Tibial artery (tissue), 4 donors: ENCODE data around the gene CTIF.

Experiments used
- DNase-seq, 2 donors: peaks; one replicate each; pipeline ENCODE4 v3.0.0-alpha.2; 2019
- H3K27ac ChIP-seq, 2 donors: fragments of 200-600 bp; sonication (generic) in 1 of 2; 1 replicate in 1 of 2; 2 replicates in 1 of 2; pipeline ENCODE4 v1.5.1; 2018 to 2019; ENCODE audit warnings: mild to moderate bottlenecking in 1 of 2
- H3K27me3 ChIP-seq, 2 donors: fragments of 200-600 bp; sonication (generic) in 1 of 2; one replicate each; pipeline versions ENCODE4 v1.5.1 to v1.6.0; 2016 to 2019
- H3K36me3 ChIP-seq, 3 donors: fragments of 200-600 bp; sonication (generic) in 2 of 3; one replicate each; pipeline ENCODE4 v1.5.1; 2016 to 2019; ENCODE audit warnings: mild to moderate bottlenecking in 2 of 3
- H3K4me1 ChIP-seq, 4 donors: fragments of 200-600 bp; sonication (generic) in 2 of 4; 1 replicate in 3 of 4; 2 replicates in 1 of 4; pipeline ENCODE4 v1.5.1; 2016 to 2019
- H3K4me3 ChIP-seq, 2 donors: fragments of 200-600 bp; sonication (generic) in 1 of 2; 1 replicate in 1 of 2; 2 replicates in 1 of 2; pipeline ENCODE4 v1.5.1; 2018 to 2019; ENCODE audit warnings: mild to moderate bottlenecking in 2 of 2
- H3K9me3 ChIP-seq, 3 donors: fragments of 200-600 bp; sonication (generic) in 1 of 3; one replicate each; pipeline ENCODE4 v1.5.1; 2016 to 2019
- CTCF ChIP-seq, 2 experiments: fragments of 200-600 bp in 1 of 2; fragments of 450-650 bp in 1 of 2; IDR thresholded peaks; one replicate each; pipeline ENCODE4 v1.5.1; 2017 to 2019; ENCODE audit warnings: antibody characterized with exemption in 2 of 2, mild to moderate bottlenecking in 1 of 2, moderate library complexity in 1 of 2
- intact Hi-C: fragments of 100-400 bp; cut with DNase I; formaldehyde crosslinking; loops from one replicate; pipeline ENCODE4 v1.15.0; 2023; ENCODE audit warnings: low total_unique reads

Gene CTIF

GRCh38 chr18:48780913-48781162 lies 242.0 kb downstream of the CTIF start:
- Histone ChIP-seq H3K4me3 (peak overlapping the region; percentile 8 to 26), H3K9me3 (no peaks in the 10 kb centered on the region), H3K36me3 (peaks cover 0 to 7% (median 0%) of the 10 kb centered on the region in 3 donors), H3K27ac (peak overlapping the region; percentile 81 to 92), H3K27me3 (no peaks in the 10 kb centered on the region), H3K4me1 (peaks cover 14 to 97% (median 79%) of the 10 kb centered on the region in 4 donors)
- no peak for TF ChIP-seq CTCF (IDR thresholded peaks at IDR 0.05)
- intact Hi-C loops: loop anchor here (5.0 kb wide), 1 partner anchor 171 kb away; the partner anchor contains the start of gene SMAD7
- no peak for DNase-seq

GRCh38 chr18:48781163-48781987 lies 242.5 kb downstream of the CTIF start:
- peak overlapping the region; percentile 81 to 92 for H3K27ac ChIP-seq
- peaks cover 0 to 2% (median 0%) of the 10 kb centered on the region in 3 donors for H3K36me3 ChIP-seq
- intact Hi-C loops: loop anchor here (5.0 kb wide), 1 partner anchor 171 kb away; the partner anchor contains the start of gene SMAD7
- H3K27me3 ChIP-seq: no peaks in the 10 kb centered on the region
- peaks cover 14 to 100% (median 82%) of the 10 kb centered on the region in 4 donors for H3K4me1 ChIP-seq
- peak overlapping the region; percentile 8 to 26 for H3K4me3 ChIP-seq
- no peaks in the 10 kb centered on the region for H3K9me3 ChIP-seq
- TF ChIP-seq CTCF (IDR thresholded peaks at IDR 0.05): no peak
- peak; percentile 92 to 99 for DNase-seq

GRCh38 chr18:48781988-48782363 lies 243.1 kb downstream of the CTIF start:
- no peaks in the 10 kb centered on the region for H3K36me3 ChIP-seq
- intact Hi-C loops: loop anchor here (5.0 kb wide), 1 partner anchor 170 kb away; the partner anchor contains the start of gene SMAD7
- no peak for DNase-seq
- H3K27me3 ChIP-seq: no peaks in the 10 kb centered on the region
- no peaks in the 10 kb centered on the region for H3K9me3 ChIP-seq
- H3K4me3 ChIP-seq: peak overlapping the region; percentile 8 to 26
- H3K27ac ChIP-seq: peak overlapping the region; percentile 81 to 92
- peaks cover 14 to 100% (median 78%) of the 10 kb centered on the region in 4 donors for H3K4me1 ChIP-seq
- no peak for TF ChIP-seq CTCF (IDR thresholded peaks at IDR 0.05)

- Histone ChIP-seq H3K27me3 (no peaks in the 10 kb centered on the region), H3K27ac (peak overlapping the region; percentile 81 to 92), H3K4me1 (peaks cover 13 to 100% (median 77%) of the 10 kb centered on the region in 4 donors), H3K9me3 (no peaks in the 10 kb centered on the region), H3K36me3 (no peaks in the 10 kb centered on the region), H3K4me3 (peak overlapping the region; percentile 8 to 26)
- intact Hi-C loops: loop anchor here (5.0 kb wide), 1 partner anchor 170 kb away; the partner anchor contains the start of gene SMAD7
- TF ChIP-seq CTCF (IDR thresholded peaks at IDR 0.05): no peak
- peak; percentile 78 to 96 for DNase-seq
Measured at GRCh38 chr18:48782381-48782861, 243.6 kb downstream of the CTIF start.

GRCh38 chr18:48783616-48784520 lies 245.0 kb downstream of the CTIF start:
- no peak for TF ChIP-seq CTCF (IDR thresholded peaks at IDR 0.05)
- no peak overlapping the region for H3K4me3 ChIP-seq
- H3K27me3 ChIP-seq: no peaks in the 10 kb centered on the region
- DNase-seq: no peak
- H3K9me3 ChIP-seq: no peaks in the 10 kb centered on the region
- no peaks in the 10 kb centered on the region for H3K36me3 ChIP-seq
- intact Hi-C loops: loop anchor here (5.0 kb wide), 1 partner anchor 168 kb away; the partner anchor contains the start of gene SMAD7
- peaks cover 5 to 100% (median 80%) of the 10 kb centered on the region in 4 donors for H3K4me1 ChIP-seq
- peak overlapping the region; percentile 81 to 92 for H3K27ac ChIP-seq
